Smooth muscle cell (in vitro differentiated cells): ENCODE results near the gene PDE4D. TPM values are rescaled to one million over a fixed set of nuclear protein-coding genes. Genes with fewer than 3 reads are reported as not detected.

Experiments
- DNase-seq: peaks from one replicate; lab custom pipeline; 2025; ENCODE audit not compliant: unreplicated experiment; lab: John Stamatoyannopoulos, UW
- H2AFZ ChIP-seq: fragments of 200-600 bp; sonication (generic); 2 replicates; pipeline ENCODE4 v1.6.0; 2016; ENCODE audit warnings: antibody characterized with exemption, low read depth, mild to moderate bottlenecking
- H3F3A ChIP-seq: fragments of 200-600 bp; sonication (generic); 2 replicates; pipeline ENCODE4 v1.6.0; 2017; ENCODE audit warnings: antibody characterized with exemption, low read depth
- H3K27ac ChIP-seq: fragments of 200-600 bp; sonication (generic); 2 replicates; pipeline ENCODE4 v1.5.1; 2016; ENCODE audit warnings: low read depth, mild to moderate bottlenecking
- H3K27me3 ChIP-seq: fragments of 200-600 bp; sonication (generic); 2 replicates; pipeline ENCODE4 v1.6.1; 2016; ENCODE audit warnings: low read depth, mild to moderate bottlenecking
- H3K36me3 ChIP-seq: fragments of 200-600 bp; sonication (generic); 2 replicates; pipeline ENCODE4 v1.5.1; 2016; ENCODE audit warnings: low read depth
- H3K4me1 ChIP-seq: fragments of 200-600 bp; sonication (generic); 2 replicates; pipeline ENCODE4 v1.5.1; 2016; ENCODE audit warnings: low read depth
- H3K4me2 ChIP-seq: fragments of 200-600 bp; sonication (generic); 2 replicates; pipeline ENCODE4 v1.6.0; 2016; ENCODE audit warnings: mild to moderate bottlenecking
- H3K4me3 ChIP-seq: fragments of 200-600 bp; sonication (generic); 2 replicates; pipeline ENCODE4 v1.5.1; 2016; ENCODE audit warnings: mild to moderate bottlenecking
- H3K79me2 ChIP-seq: fragments of 200-600 bp; sonication (generic); 2 replicates; pipeline ENCODE4 v1.6.0; 2016; ENCODE audit warnings: low read depth, mild to moderate bottlenecking
- H3K9ac ChIP-seq: fragments of 200-600 bp; sonication (generic); 2 replicates; pipeline ENCODE4 v1.6.0; 2016; ENCODE audit warnings: low read depth
- H3K9me3 ChIP-seq: fragments of 200-600 bp; sonication (generic); replicated peaks from 2 replicates; pipeline ENCODE4 v1.5.1; 2016; ENCODE audit warnings: low read depth
- H4K20me1 ChIP-seq: fragments of 200-600 bp; sonication (generic); 2 replicates; pipeline ENCODE4 v1.6.0; 2016; ENCODE audit warnings: low read depth
- WGBS: methylation state at CpG from one replicate; pipeline ENCODE4 v1.1.7; 2016; ENCODE audit warnings: low lambda C conversion rate; 5-methylcytosine and 5-hydroxymethylcytosine counted together
- polyA plus RNA-seq: library from polyadenylated mRNA; unstranded; fragments of >200 nt; fragmentation: Nextera tagmentation; extraction: Ambion mirVana; gene quantifications from 2 replicates; pipeline ENCODE4 v1.2.1, GENCODE V29; 2016
- total RNA-seq: library from RNA; depleted of rRNA; stranded (reverse); fragments of >200 nt; gene quantifications from 2 replicates; pipeline ENCODE4 v1.2.3, GENCODE V29; 2014
- TF ChIP-seq, protein P1 (sequence below): fragments of 200-600 bp; sonication (generic); IDR thresholded peaks from 2 replicates; pipeline ENCODE4 v1.5.1; 2017; ENCODE audit warnings: borderline replicate concordance, mild to moderate bottlenecking, antibody characterized with exemption; ENCODE audit not compliant: insufficient read depth, poor library complexity, severe bottlenecking

The PDE4D gene
- total and polyA plus RNA-seq, 2 experiments from 2014 or later = 16.4 to 61.0 TPM

DNA sequence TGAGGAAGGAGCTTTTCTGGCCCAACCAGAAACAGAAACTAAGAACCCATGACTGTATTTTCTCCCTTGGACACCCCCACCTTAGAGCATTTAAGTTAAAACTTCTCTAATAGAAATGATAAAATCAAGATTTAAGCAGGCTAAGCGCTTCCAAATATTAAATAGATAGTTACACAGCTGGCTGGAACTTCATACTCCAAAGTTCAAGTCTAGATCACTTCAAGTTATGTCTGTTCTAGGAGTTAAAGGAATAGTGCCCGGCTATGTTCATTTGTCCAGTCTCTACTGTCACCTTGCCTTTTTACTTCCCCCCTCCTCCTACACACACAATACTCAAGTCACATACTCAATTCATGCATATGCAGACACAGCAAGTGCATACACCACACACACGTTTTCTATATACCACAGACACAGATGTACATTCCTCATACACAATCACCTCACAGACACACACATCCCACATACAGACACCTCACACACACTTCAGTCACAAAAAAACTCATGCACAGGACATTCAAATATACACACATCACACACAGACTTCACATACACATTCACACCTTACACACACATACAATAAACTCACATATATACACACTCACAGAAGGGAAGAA lies 237.7 kb downstream of the PDE4D start:
- H2AFZ ChIP-seq = no peak overlapping the region
- H3K79me2 ChIP-seq = peaks cover 7% of the 10 kb centered on the region
- H3K4me2 ChIP-seq = no peak overlapping the region
- 93% methylated on average over 3 of the region's 3 CpGs for WGBS
- H3K9ac ChIP-seq = no peak overlapping the region
- H3K9me3 ChIP-seq = no peaks in the 10 kb centered on the region
- DNase-seq = no peak
- no peaks in the 10 kb centered on the region for H3K36me3 ChIP-seq
- H3K27me3 ChIP-seq = no peaks in the 10 kb centered on the region
- peaks cover 23% of the 10 kb centered on the region for H4K20me1 ChIP-seq
- no peaks in the 10 kb centered on the region for H3K4me1 ChIP-seq
- TF ChIP-seq, protein P1, sequence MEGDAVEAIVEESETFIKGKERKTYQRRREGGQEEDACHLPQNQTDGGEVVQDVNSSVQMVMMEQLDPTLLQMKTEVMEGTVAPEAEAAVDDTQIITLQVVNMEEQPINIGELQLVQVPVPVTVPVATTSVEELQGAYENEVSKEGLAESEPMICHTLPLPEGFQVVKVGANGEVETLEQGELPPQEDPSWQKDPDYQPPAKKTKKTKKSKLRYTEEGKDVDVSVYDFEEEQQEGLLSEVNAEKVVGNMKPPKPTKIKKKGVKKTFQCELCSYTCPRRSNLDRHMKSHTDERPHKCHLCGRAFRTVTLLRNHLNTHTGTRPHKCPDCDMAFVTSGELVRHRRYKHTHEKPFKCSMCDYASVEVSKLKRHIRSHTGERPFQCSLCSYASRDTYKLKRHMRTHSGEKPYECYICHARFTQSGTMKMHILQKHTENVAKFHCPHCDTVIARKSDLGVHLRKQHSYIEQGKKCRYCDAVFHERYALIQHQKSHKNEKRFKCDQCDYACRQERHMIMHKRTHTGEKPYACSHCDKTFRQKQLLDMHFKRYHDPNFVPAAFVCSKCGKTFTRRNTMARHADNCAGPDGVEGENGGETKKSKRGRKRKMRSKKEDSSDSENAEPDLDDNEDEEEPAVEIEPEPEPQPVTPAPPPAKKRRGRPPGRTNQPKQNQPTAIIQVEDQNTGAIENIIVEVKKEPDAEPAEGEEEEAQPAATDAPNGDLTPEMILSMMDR = no peak
- no peaks in the 10 kb centered on the region for H3F3A ChIP-seq
- no peak overlapping the region for H3K27ac ChIP-seq
- H3K4me3 ChIP-seq = no peak overlapping the region

GRCh38 chr5:59654691-59655090 lies 238.8 kb downstream of the PDE4D start:
- Histone ChIP-seq H3K27ac (no peak overlapping the region), H3K36me3 (no peaks in the 10 kb centered on the region), H3F3A (peaks cover 5% of the 10 kb centered on the region), H3K4me3 (no peak overlapping the region), H3K9me3 (no peaks in the 10 kb centered on the region), H3K27me3 (no peaks in the 10 kb centered on the region), H3K79me2 (peaks cover 7% of the 10 kb centered on the region), H2AFZ (no peak overlapping the region), H4K20me1 (peaks cover 19% of the 10 kb centered on the region), H3K4me2 (no peak overlapping the region), H3K9ac (no peak overlapping the region), H3K4me1 (peaks cover 5% of the 10 kb centered on the region)
- 100% methylated on average over 1 of the region's 1 CpG for WGBS
- TF ChIP-seq, protein P1 = no peak
- DNase-seq = no peak

DNA sequence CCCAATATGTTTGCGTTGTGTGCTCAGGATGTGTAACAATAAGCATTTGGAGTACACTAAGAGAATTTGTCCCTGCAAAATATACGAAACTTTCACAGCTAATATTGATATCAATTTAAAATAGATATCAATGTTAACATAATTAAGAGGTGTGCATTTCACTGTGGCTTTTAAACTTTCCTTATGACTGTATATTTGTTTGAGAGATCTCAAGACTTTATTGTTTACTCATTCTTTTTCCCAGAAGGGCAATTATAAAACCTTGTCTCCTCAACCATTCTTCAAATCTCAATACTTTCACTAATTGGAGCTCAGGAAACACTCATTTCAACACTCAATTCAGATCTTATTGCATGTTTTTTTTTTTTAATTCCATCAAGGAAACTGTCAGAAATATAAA lies 241.1 kb downstream of the PDE4D start:
- H4K20me1 ChIP-seq = peaks cover 14% of the 10 kb centered on the region
- H3K79me2 ChIP-seq = peaks cover 3% of the 10 kb centered on the region
- no peaks in the 10 kb centered on the region for H3K9me3 ChIP-seq
- H3K27ac ChIP-seq = no peak overlapping the region
- H3K36me3 ChIP-seq = no peaks in the 10 kb centered on the region
- WGBS = 98% methylated on average over 2 of the region's 2 CpGs
- no peak overlapping the region for H2AFZ ChIP-seq
- H3K27me3 ChIP-seq = no peaks in the 10 kb centered on the region
- H3K4me3 ChIP-seq = no peak overlapping the region
- no peak for DNase-seq
- H3K9ac ChIP-seq = no peak overlapping the region
- H3F3A ChIP-seq = peaks cover 13% of the 10 kb centered on the region
- H3K4me2 ChIP-seq = no peak overlapping the region
- peaks cover 22% of the 10 kb centered on the region for H3K4me1 ChIP-seq
- TF ChIP-seq, protein P1 = no peak
